HG03066 (cell line): Measurements from ENCODE around the gene CHRDL1.

ENCODE experiments used
- ATAC-seq: cut with Tn5 transposase; IDR thresholded peaks from one replicate; pipeline ENCODE4 v1.9.1; 2021; ENCODE audit warnings: low read depth; ENCODE audit not compliant: unreplicated experiment

The CHRDL1 gene

GRCh38 chrX:110745288-110745687 is 50.3 kb downstream of the CHRDL1 start:
- ATAC-seq: no peak

- ATAC-seq: peak; percentile 57
Observed at GRCh38 chrX:110743679-110744340, 51.8 kb downstream of the CHRDL1 start.

- no peak for ATAC-seq
Observed at GRCh38 chrX:110741213-110741796, 54.3 kb downstream of the CHRDL1 start.

- ATAC-seq: no peak
Observed at GRCh38 chrX:110734894-110735541, 60.6 kb downstream of the CHRDL1 start.

GRCh38 chrX:110734271-110734670 is 61.3 kb downstream of the CHRDL1 start:
- ATAC-seq: no peak

GRCh38 chrX:110733166-110733565 is 62.5 kb downstream of the CHRDL1 start:
- ATAC-seq: no peak

GRCh38 chrX:110732266-110732665 is 63.4 kb downstream of the CHRDL1 start:
- no peak for ATAC-seq

- ATAC-seq: no peak
Observed at GRCh38 chrX:110723844-110724243, 71.8 kb downstream of the CHRDL1 start.

- no peak for ATAC-seq
Observed at GRCh38 chrX:110722135-110722534, 73.5 kb downstream of the CHRDL1 start.

- ATAC-seq: no peak
Observed at GRCh38 chrX:110713666-110714065, 82.0 kb downstream of the CHRDL1 start.

- ATAC-seq: no peak
Observed at GRCh38 chrX:110706446-110706845, 89.2 kb downstream of the CHRDL1 start.

- no peak for ATAC-seq
Observed at GRCh38 chrX:110703641-110704040, 92.0 kb downstream of the CHRDL1 start.

- no peak for ATAC-seq
Observed at GRCh38 chrX:110699109-110699508, 96.5 kb downstream of the CHRDL1 start.

- ATAC-seq: peak; percentile 72
Observed at GRCh38 chrX:110698696-110699095, 96.9 kb downstream of the CHRDL1 start.

GRCh38 chrX:110692866-110693265 is 102.8 kb downstream of the CHRDL1 start:
- no peak for ATAC-seq

GRCh38 chrX:110691446-110691845 is 104.2 kb downstream of the CHRDL1 start:
- no peak for ATAC-seq

- ATAC-seq: no peak
Observed at GRCh38 chrX:110684653-110685052, 111.0 kb downstream of the CHRDL1 start.

- no peak for ATAC-seq
Observed at GRCh38 chrX:110683925-110684324, 111.7 kb downstream of the CHRDL1 start.

- no peak for ATAC-seq
Observed at GRCh38 chrX:110678591-110678990, 117.0 kb downstream of the CHRDL1 start.

- no peak for ATAC-seq
Observed at GRCh38 chrX:110675886-110676285, 119.7 kb downstream of the CHRDL1 start.

- peak; percentile 96 for ATAC-seq
Observed at GRCh38 chrX:110671068-110671803, 124.4 kb downstream of the CHRDL1 start.
